GM12878 (cell line): ENCODE measurements around the gene NKD1. TPM values are rescaled to one million over a fixed set of nuclear protein-coding genes. Genes with fewer than 3 reads are reported as not detected.

Experiments
- ATAC-seq: fragments of 200-7000 bp; cut with Tn5 transposase; 3 replicates; pipeline ENCODE4 v1.9.1; 2020; ENCODE audit warnings: mild to moderate bottlenecking, moderate library complexity
- BruUV-seq: library from RNA; stranded (reverse); fragments of 400-500 nt; replicated peaks from 2 replicates; lab custom pipeline; 2021; lab: Mats Ljungman, UMichigan
- CTCF ChIA-PET: fragments of 300-600 bp; sonication (Branson Sonifier 250); formaldehyde crosslinking; extraction: SDS; loops from one replicate; lab custom pipeline; 2021; ENCODE audit warnings: inconsistent platforms; lab: Yijun Ruan, JAX
- POLR2A ChIA-PET: fragments of 350-600 bp; formaldehyde crosslinking; extraction: SDS; loops from one replicate; lab custom pipeline; 2021; ENCODE audit warnings: inconsistent platforms; lab: Charles Lee
- RAD21 ChIA-PET: fragments of 300-600 bp; sonication (Branson Sonifier 250); formaldehyde crosslinking; loops from one replicate; lab custom pipeline; 2023; ENCODE audit warnings: antibody characterized with exemption; ENCODE audit not compliant: unreplicated experiment; lab: Charles Lee
- SMC1A ChIA-PET: fragments of 300-600 bp; sonication (Branson Sonifier 250); formaldehyde crosslinking; loops from one replicate; lab custom pipeline; 2023; ENCODE audit not compliant: unreplicated experiment, uncharacterized antibody; lab: Charles Lee
- DNase-seq: peaks from one replicate; pipeline ENCODE4 v3.0.0-alpha.2; 2011; ENCODE audit warnings: low read depth, low spot score
- FAIRE-seq: peaks from 3 replicates; lab custom pipeline; 2011; peaks lifted over from hg19 to GRCh38; lab: Jason Lieb, UNC
- H2AFZ ChIP-seq: 2 replicates; pipeline ENCODE4 v1.6.0; 2011; ENCODE audit warnings: low read depth, low read length, control low read depth; ENCODE audit not compliant: control insufficient read depth
- H3K27ac ChIP-seq: 2 replicates; pipeline ENCODE4 v1.5.1; 2011; ENCODE audit warnings: control low read depth; ENCODE audit not compliant: control insufficient read depth, insufficient read depth
- H3K27me3 ChIP-seq, 2 experiments: replicated peaks in 1 of 2; 2 replicates each; pipeline versions ENCODE4 v1.6.0 to v1.6.1; 2011; ENCODE audit warnings: low read length in 1 of 2; ENCODE audit not compliant: control insufficient read depth in 2 of 2, insufficient read depth in 2 of 2
- H3K36me3 ChIP-seq, 2 experiments: 2 replicates each; pipeline ENCODE4 v1.5.1; 2011; ENCODE audit warnings: low read length in 1 of 2; ENCODE audit not compliant: control insufficient read depth in 2 of 2, insufficient read depth in 2 of 2
- H3K4me1 ChIP-seq: 2 replicates; pipeline ENCODE4 v1.6.1; 2011; ENCODE audit warnings: mild to moderate bottlenecking, low read length, moderate library complexity, mixed read lengths; ENCODE audit not compliant: control insufficient read depth, insufficient read depth
- H3K4me2 ChIP-seq: 2 replicates; pipeline ENCODE4 v1.6.0; 2011; ENCODE audit warnings: control low read depth; ENCODE audit not compliant: control insufficient read depth, insufficient read depth
- H3K4me3 ChIP-seq: fragments of 200-600 bp; sonication (generic); 2 replicates; pipeline ENCODE4 v1.5.1; 2016
- H3K79me2 ChIP-seq: 2 replicates; pipeline ENCODE4 v1.6.0; 2011; ENCODE audit warnings: low read length; ENCODE audit not compliant: control insufficient read depth, insufficient read depth
- H3K9ac ChIP-seq: 2 replicates; pipeline ENCODE4 v1.8.0; 2011; ENCODE audit warnings: low read length, control low read depth, mixed read lengths; ENCODE audit not compliant: control insufficient read depth, insufficient read depth
- H3K9me3 ChIP-seq: replicated peaks from 3 replicates; pipeline ENCODE4 v1.5.1; 2011; ENCODE audit warnings: mild to moderate bottlenecking, low read length; ENCODE audit not compliant: control insufficient read depth, insufficient read depth
- H4K20me1 ChIP-seq: 2 replicates; pipeline ENCODE4 v1.6.0; 2011; ENCODE audit not compliant: control insufficient read depth, insufficient read depth
- BACH1 ChIP-seq: fragments of 450-650 bp; IDR thresholded peaks from 2 replicates; pipeline ENCODE4 v1.6.1; 2017; ENCODE audit warnings: mild to moderate bottlenecking, borderline replicate concordance
- CBX3 ChIP-seq: fragments of 200-600 bp; sonication (generic); IDR thresholded peaks from 2 replicates; pipeline ENCODE4 v1.6.1; 2016; ENCODE audit warnings: low read depth, borderline replicate concordance
- CEBPB ChIP-seq, 2 experiments: fragments of 150-350 bp in 1 of 2; IDR thresholded peaks; 2 replicates each; pipeline ENCODE4 v1.6.1; 2012 to 2014; ENCODE audit warnings: low read depth in 2 of 2, low read length in 2 of 2, borderline replicate concordance in 1 of 2, inconsistent platforms in 1 of 2
- EZH2 ChIP-seq: IDR thresholded peaks from 2 replicates; pipeline ENCODE4 v1.6.1; 2012; ENCODE audit warnings: low read depth, mild to moderate bottlenecking, control low read depth, inconsistent platforms, low read length, borderline replicate concordance; ENCODE audit not compliant: control insufficient read depth
- MLLT1 ChIP-seq: fragments of 450-650 bp; IDR thresholded peaks from 2 replicates; pipeline ENCODE4 v1.6.1; 2016; ENCODE audit warnings: mild to moderate bottlenecking
- MYC ChIP-seq: IDR thresholded peaks from 2 replicates; pipeline ENCODE4 v1.6.1; 2011; ENCODE audit warnings: mild to moderate bottlenecking, low read length, moderate library complexity, inconsistent platforms; ENCODE audit not compliant: insufficient read depth, insufficient replicate concordance, insufficient read length, severe bottlenecking
- SKIL ChIP-seq: fragments of 450-650 bp; IDR thresholded peaks from 2 replicates; pipeline ENCODE4 v1.6.1; 2017; ENCODE audit warnings: mild to moderate bottlenecking, low read depth, inconsistent platforms; ENCODE audit not compliant: poor library complexity, severe bottlenecking
- SMAD5 ChIP-seq: IDR thresholded peaks from 2 replicates; pipeline ENCODE4 v1.6.1; 2016; ENCODE audit warnings: antibody characterized with exemption, low read depth
- SREBF1 ChIP-seq: IDR thresholded peaks from 2 replicates; pipeline ENCODE4 v1.6.1; 2012; ENCODE audit warnings: mild to moderate bottlenecking, low read length
- SRF ChIP-seq, 2 experiments: IDR thresholded peaks; 2 replicates each; pipeline ENCODE4 v1.6.1; 2011; ENCODE audit warnings: low read depth in 2 of 2, low read length in 2 of 2, mild to moderate bottlenecking in 1 of 2, moderate library complexity in 1 of 2
- TAF1 ChIP-seq: IDR thresholded peaks from 2 replicates; pipeline ENCODE4 v1.6.1; 2011; ENCODE audit warnings: mild to moderate bottlenecking, low read depth, low read length, borderline replicate concordance
- TARDBP ChIP-seq: IDR thresholded peaks from 2 replicates; pipeline ENCODE4 v1.6.1; 2016; ENCODE audit warnings: borderline replicate concordance
- YBX1 ChIP-seq: fragments of 450-650 bp; IDR thresholded peaks from 2 replicates; pipeline ENCODE4 v1.6.1; 2016; ENCODE audit warnings: antibody characterized with exemption
- ZBED1 ChIP-seq: IDR thresholded peaks from 2 replicates; pipeline ENCODE4 v1.6.1; 2016; ENCODE audit warnings: borderline replicate concordance
- ZNF217 ChIP-seq: fragments of 450-650 bp; IDR thresholded peaks from 2 replicates; pipeline ENCODE4 v1.6.1; 2017; ENCODE audit warnings: antibody characterized with exemption, mild to moderate bottlenecking
- ZNF687 ChIP-seq: fragments of 450-650 bp; IDR thresholded peaks from 2 replicates; pipeline ENCODE4 v1.6.1; 2017; ENCODE audit warnings: mild to moderate bottlenecking, moderate library complexity
- WGBS: methylation state at CpG from one replicate; pipeline ENCODE4 v1.1.6; 2016; ENCODE audit warnings: low lambda C conversion rate; ENCODE audit not compliant: insufficient replicate concordance, insufficient coverage; ENCODE audit errors: missing lambda C conversion rate; 5-methylcytosine and 5-hydroxymethylcytosine counted together
- in situ Hi-C: fragments of 300-500 bp; cut with MboI; formaldehyde crosslinking; loops from 9 replicates; pipeline ENCODE4 v1.14.3; 2018; ENCODE audit warnings: mixed read lengths
- intact Hi-C: fragments of 100-400 bp; cut with micrococcal nuclease; formaldehyde crosslinking; loops from one replicate; pipeline ENCODE4 v1.14.2; 2022; ENCODE audit not compliant: unreplicated experiment
- polyA plus RNA-seq, 11 experiments: library from polyadenylated mRNA; depleted of rRNA in 4 of 11; unstranded in 6 of 11; stranded (reverse) in 5 of 11; fragments of >200 nt; fragmentation: Nextera tagmentation in 4 of 11; fragmentation: Illumina TruSeq in 1 of 11; extraction: Ambion mirVana in 4 of 11; extraction: Trizol in 1 of 11; gene quantifications; 1 replicate in 1 of 11; 2 replicates in 10 of 11; pipeline versions ENCODE4 v1.2.1 to v1.2.3, GENCODE V29; 2011 to 2016; ENCODE audit warnings: inconsistent platforms in 2 of 11, missing spikeins in 2 of 11, low read depth in 1 of 11
- total RNA-seq, 4 experiments: library from RNA; depleted of rRNA in 3 of 4; stranded (reverse); fragments of >200 nt in 3 of 4; fragmentation: Illumina TruSeq in 1 of 4; extraction: Trizol in 1 of 4; gene quantifications; 2 replicates each; pipeline versions ENCODE4 v1.2.1 to v1.2.3, GENCODE V29; 2013 to 2021
- TF ChIP-seq, protein P1 (sequence below): IDR thresholded peaks from 2 replicates; pipeline ENCODE4 v1.6.1; 2012; ENCODE audit warnings: low read depth, low read length, improper control_type of control experiment

Gene NKD1
- total and polyA plus RNA-seq, 10 of the 15 experiments (the other 5 are each of a cell fraction or from before 2014, with no cell fraction given): under 0.01 to 0.49 (median 0.04) TPM; not detected in 2

GRCh38 chr16:50502616-50503011 lies 45.6 kb upstream of the NKD1 start:
- H3K27ac ChIP-seq: no peak overlapping the region
- H3K27me3 ChIP-seq: no peaks in the 10 kb centered on the region; a peak in 1 of 4 replicates
- H3K4me2 ChIP-seq: no peak overlapping the region
- DNase-seq (no peak), ATAC-seq (no peak), FAIRE-seq (no peak)
- H3K36me3 ChIP-seq: no peaks in the 10 kb centered on the region
- H2AFZ ChIP-seq: no peak overlapping the region
- H3K4me3 ChIP-seq: no peak overlapping the region
- no peaks in the 10 kb centered on the region for H4K20me1 ChIP-seq
- no TSS peak for BruUV-seq
- H3K4me1 ChIP-seq: no peaks in the 10 kb centered on the region
- no peaks in the 10 kb centered on the region for H3K79me2 ChIP-seq
- CTCF ChIA-PET: no interaction called here
- in situ Hi-C loops (no loop called here), intact Hi-C loops (loop anchor here (10.0 kb wide), 1 partner anchor 128 kb away; no protein-coding TSS in a partner anchor)
- RAD21 ChIA-PET: interaction anchor here (0.6 kb wide), 1 partner anchor 22 kb away, joined by 3 read pairs; no protein-coding TSS in a partner anchor
- SMC1A ChIA-PET: no interaction called here
- 23% methylated on average over 10 of the region's 10 CpGs for WGBS
- H3K9ac ChIP-seq: no peak overlapping the region
- H3K9me3 ChIP-seq: no peaks in the 10 kb centered on the region; the same call in 2 of the 3 replicates
- POLR2A ChIA-PET: no interaction called here
- TF ChIP-seq EZH2: no peak
- no peak for TF ChIP-seq SRF (IDR thresholded peaks at IDR 0.05; ENCODE audit: low read depth in 2 of 2, low read length in 2 of 2)
- no peak for TF ChIP-seq SMAD5
- no peak for TF ChIP-seq CEBPB (IDR thresholded peaks at IDR 0.05; ENCODE audit: borderline replicate concordance in 1 of 2, low read depth in 2 of 2, low read length in 2 of 2)
- TF ChIP-seq SREBF1: no peak
- TF ChIP-seq MYC: no peak
- TF ChIP-seq, protein P1, sequence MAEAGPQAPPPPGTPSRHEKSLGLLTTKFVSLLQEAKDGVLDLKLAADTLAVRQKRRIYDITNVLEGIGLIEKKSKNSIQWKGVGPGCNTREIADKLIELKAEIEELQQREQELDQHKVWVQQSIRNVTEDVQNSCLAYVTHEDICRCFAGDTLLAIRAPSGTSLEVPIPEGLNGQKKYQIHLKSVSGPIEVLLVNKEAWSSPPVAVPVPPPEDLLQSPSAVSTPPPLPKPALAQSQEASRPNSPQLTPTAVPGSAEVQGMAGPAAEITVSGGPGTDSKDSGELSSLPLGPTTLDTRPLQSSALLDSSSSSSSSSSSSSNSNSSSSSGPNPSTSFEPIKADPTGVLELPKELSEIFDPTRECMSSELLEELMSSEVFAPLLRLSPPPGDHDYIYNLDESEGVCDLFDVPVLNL: no peak
- TF ChIP-seq SKIL: no peak
- TF ChIP-seq TARDBP: no peak
- TF ChIP-seq CBX3: no peak
- no peak for TF ChIP-seq ZNF217
- TF ChIP-seq TAF1: no peak
- TF ChIP-seq ZBED1: no peak
- no peak for TF ChIP-seq BACH1
- TF ChIP-seq MLLT1: no peak
- no peak for TF ChIP-seq YBX1
- TF ChIP-seq ZNF687: no peak
